NCI-H2227 (cell line): ENCODE measurements around the gene LHFPL2.
"Not testable (repeated sequence)": the region's sequence is repeated elsewhere in the genome, so short reads cannot be mapped to it uniquely, and the experiment has no call there.

Source experiments
- DNase-seq: peaks from one replicate; lab custom pipeline; 2025; ENCODE audit not compliant: unreplicated experiment; lab: John Stamatoyannopoulos, UW

Gene LHFPL2

DNA sequence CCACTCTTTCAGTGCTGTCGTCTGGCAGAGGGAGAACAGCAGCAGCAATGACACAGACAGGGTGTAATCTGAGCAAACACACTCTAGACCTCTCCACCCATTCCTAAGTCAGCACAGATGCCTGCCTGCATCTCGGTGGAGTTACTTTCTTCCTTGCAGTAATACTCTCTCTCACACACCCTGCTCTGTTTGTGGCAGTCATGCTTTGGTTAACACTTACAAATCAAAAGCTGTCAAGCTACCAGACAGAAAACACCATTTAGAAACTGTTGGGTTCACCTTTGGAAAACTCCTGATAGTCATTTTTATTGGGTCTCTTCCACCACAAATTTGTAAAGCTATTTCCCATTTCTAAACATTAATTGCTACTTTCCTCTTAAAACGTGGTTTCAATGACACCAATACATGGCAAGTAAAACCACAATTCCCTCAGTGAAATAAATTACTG is 27.3 kb downstream of the LHFPL2 start:
- no peak for DNase-seq

- not testable (repeated sequence) for DNase-seq
Measured at GRCh38 chr5:78620119-78620518, 28.5 kb downstream of the LHFPL2 start.

DNA sequence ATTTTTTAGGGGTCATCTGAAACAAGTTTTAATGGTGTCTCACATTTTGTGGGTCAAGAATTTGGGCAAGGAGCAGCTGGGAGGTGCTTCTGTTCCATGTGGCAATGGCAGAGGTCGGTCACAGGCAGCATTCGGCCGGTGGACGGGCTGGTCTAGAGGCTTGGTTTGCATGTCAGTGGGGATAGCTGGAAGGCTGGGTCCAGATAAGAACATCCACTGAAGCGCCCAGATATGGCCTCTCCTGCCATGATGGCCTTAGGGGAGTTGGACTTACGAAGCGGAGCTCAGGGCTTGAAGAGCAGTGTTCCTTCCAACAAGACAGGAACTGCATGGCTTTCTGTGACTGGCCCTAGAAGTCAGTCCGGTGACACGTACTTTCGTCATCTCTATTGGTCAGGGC is 30.3 kb downstream of the LHFPL2 start:
- DNase-seq = no peak

- DNase-seq = no peak
Measured at GRCh38 chr5:78615697-78616096, 32.9 kb downstream of the LHFPL2 start.

DNA sequence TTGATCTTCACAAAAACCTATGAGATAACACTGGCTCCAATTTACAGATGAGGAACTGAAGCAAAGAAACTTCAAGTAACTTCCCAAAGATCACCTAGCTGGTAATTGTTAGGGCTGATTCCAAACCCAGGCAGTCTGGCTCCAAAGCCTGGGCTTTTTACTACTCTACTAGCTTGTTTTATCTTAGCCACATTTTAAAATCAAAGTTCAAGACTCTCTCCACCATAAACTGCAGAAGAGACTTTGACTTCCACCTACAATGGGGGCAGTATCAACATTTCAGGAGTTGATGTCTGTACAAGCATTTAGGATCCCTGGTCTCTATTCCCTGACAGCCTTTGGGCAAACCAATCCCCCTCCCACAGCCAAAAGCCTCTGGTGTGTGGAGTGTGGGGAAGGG is 33.8 kb downstream of the LHFPL2 start:
- no peak for DNase-seq

DNA sequence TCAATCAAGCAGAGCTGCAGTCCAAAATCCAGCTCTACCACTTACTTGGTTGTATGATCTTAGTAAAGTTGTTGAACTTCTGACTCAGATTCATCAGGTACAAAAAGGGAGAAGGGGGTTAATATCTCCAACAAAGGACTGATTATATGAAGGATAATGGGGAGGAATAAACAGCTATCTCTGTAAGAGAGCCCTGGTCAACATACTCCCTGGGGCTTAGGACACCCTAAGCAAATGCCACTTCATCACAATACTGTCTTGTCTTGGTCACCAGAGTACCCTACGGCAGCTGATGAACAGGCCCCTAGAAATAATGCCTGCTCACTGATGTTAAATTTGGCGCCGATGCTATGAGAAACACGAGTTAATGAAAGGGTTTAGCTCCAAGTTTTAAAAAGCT is 34.8 kb downstream of the LHFPL2 start:
- DNase-seq = no peak

GRCh38 chr5:78613151-78613533 is 35.4 kb downstream of the LHFPL2 start:
- DNase-seq = no peak

GRCh38 chr5:78612227-78613150 is 36.1 kb downstream of the LHFPL2 start:
- DNase-seq = no peak

DNA sequence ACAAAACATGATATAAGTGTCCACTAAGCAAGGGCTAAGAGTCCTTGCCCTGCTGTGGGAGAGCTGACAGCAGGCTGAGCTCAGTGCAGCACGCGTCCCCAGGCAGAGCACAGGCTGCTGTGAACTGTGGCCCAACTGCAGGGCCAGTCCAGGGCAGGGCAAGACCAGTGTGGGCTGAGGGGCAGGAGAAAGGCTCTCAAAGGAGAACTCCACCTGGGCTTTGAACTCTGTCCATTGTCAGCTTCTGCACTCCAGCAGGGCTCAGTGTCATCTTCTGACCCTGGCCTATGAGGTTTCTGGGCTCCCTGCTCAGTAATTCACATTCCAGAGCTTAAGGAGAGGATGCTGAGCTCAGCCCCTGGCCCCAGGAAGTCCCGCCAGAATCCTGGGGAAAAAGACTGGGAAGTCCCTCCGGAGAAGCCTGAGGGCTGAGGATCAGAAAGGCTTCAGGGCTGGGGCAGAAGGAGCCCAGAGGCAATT is 37.4 kb downstream of the LHFPL2 start:
- DNase-seq = no peak

DNA sequence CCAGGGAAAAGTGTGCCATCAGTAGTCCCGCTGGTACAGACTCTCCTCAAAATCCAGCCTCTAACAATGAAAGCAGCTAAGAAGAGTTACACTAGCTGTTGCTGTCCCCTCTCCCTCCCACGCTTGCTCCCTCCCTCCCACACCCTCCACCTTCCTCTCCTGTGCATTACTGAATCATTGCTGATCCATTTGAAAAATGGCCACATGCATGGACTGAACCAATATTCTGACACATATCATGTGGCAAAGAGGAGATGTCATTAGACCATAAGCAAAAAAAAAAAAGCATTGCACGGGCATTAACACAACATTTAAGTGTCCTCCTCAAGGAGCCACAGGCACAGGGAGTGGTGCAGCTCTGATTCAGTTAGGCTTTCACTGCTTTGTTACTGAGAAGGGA is 37.9 kb downstream of the LHFPL2 start:
- DNase-seq = no peak

DNA sequence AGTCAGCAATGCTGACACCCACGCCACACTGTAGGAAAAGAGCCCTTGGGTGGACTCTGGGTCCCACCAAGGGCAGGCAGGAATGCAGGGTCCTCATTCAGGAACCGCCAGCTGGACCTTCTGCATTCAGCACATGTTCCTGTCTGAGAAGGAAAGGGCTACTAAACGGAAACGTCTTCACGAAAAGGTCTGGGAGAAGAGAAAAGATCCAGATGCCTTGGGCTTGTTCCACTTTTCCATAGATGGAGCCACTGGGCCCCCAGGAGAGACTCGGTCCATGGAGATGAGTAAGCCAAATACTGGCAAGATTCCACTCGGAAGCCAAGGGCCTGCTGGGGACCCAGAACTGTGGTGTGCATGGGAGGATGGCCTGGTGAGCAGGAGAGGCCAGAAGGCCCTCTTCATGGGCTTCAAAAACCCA is 38.4 kb downstream of the LHFPL2 start:
- no peak for DNase-seq

DNA sequence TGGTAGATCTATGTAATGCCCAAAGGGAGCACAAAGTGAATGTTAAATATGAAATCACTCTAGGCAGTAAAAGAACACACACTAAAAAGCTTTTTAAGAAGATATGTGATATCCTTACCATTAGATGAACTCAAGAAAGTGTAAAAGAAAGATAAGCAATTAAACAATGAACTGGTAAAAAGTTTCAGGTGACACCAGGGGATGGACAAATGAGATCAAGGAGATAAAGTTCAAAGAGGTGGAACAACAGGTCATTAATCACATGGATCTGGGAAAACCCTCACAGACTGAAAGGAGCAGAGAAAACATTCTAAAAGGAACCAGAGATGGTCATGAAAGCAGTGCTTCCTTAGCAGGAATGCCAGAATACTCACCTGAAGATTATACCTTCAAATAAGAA is 40.7 kb downstream of the LHFPL2 start:
- DNase-seq = no peak

- DNase-seq = no peak
Measured at GRCh38 chr5:78606241-78606640, 42.3 kb downstream of the LHFPL2 start.

- DNase-seq = no peak
Measured at GRCh38 chr5:78605611-78606010, 43.0 kb downstream of the LHFPL2 start.

- no peak for DNase-seq
Measured at GRCh38 chr5:78604689-78605285, 43.8 kb downstream of the LHFPL2 start.

DNA sequence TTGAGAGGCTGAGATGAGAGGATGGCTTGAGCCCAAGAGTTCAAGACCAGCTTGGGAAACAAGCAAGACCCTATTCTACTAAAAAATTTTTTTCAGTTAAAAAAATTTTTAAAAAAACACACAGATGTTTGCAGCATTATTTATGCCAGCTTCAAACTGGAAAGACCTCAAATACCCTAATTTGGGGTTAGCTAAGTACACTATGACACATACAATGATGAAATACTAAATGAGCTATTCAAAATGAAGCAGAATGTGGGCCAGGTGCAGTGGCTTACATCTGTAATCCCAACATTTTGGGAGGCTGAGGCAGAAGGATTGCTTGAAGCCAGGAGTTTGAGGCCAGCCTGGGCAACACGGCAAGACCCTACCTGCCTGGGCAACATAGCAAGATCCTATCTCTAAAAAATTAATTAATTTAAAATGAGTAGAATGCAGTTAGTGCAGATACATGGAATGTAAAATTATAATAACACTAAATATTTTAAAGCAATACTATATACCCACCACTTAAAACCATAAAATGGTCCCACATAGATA is 44.9 kb downstream of the LHFPL2 start:
- DNase-seq = no peak

DNA sequence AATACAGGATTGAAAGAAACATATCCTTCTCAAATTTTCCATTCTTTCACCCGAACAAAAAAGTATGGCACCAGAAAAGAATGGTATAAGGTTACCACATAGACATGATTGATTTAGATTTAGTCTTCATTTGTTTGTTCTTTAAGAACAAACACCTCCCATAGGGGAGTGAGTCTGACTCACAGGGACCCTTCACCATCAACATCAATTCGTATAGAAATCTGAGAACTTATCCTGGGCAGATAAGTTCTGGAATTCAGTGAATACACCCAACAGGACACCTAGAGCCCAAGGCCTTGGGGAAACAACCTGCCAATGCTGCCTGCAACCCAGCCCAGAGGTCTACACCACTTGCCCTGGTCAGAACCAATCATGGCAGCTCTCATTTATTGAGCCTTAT is 46.2 kb downstream of the LHFPL2 start:
- no peak for DNase-seq

DNA sequence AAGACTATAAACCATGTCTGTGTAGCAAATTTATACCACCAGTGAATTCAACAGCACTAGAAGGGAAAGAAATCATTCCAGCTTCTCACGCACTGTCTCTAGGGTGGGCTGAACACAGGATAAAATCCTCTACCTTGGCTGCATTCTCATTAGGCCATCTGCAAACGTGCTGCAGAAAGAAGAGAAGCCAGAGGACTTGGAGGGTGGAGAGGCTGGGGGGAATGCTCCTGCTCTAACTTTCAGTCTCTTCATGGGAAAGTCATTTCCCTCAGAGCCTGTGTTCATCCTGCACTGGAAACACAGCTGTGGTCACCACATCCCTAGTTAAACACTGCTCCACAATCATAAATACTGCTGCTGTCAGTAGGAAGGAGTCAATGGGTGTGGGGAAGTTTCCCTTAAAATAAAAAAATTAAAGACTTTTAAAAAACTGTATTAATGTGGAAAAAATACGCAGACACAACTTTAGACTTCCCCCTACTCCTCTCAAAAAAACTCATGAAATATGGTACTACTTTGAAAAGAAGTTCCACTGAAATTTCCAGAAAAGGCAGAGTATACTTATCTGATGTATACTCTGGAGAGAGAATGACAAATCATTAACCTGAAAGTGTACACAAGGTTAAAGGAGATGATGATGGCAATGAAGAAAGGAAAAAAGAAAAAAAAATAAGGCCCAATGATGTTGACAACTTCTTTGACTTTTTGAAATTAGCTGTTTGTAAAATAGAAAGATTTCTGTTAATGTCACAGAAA is 46.8 kb downstream of the LHFPL2 start:
- no peak for DNase-seq

DNA sequence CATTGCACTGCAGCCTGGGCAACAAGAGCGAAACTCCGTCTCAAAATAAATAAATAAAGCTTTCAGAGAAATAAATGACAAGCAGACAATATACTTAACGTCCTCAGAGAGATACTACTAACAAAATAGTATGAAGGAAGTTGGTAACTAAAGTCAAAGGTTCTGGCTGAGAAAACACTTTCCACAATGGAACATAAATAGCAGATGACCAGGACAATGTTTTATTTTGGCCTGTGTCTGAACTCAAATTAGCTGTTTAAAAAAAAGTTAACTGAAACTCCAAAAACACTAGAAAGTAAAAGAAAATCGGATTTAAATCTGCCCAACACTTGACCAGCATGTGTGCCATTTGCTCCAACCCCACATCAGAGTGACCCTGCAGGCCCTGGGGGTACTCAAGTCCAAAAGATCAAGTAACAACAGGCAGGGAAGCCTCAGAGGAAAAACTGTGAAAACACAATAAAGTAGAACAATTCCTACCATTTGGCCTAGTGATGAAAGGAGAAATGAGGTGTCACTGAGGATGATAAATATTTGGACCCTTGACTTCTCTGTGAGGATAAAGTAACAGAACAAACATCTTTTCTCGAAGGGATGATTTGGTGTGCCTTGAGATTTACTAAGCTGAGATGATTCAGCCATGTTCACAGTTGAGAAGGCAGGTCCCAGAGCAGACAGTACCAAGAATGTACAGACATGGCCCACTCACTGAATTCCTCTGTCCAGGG is 47.7 kb downstream of the LHFPL2 start:
- DNase-seq = no peak

DNA sequence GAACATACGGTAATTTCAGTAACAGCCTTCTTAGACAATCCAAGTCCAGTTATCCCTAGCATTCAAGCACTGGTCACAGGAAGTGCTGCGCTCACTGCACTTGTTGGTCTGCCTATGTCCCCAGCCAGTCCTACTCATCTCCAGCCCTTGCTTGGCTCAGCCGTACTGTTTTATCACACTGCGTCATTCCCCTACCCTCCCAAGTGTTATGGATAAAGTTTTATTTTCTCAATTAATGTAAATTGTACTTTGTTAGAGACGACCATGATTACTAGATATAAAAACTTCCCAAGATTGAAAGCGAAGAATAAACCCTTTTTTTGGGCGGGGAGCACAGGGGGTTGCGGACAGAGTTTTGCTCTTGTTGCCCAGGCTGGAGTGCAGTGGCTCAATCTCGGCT is 49.6 kb downstream of the LHFPL2 start:
- no peak for DNase-seq

DNA sequence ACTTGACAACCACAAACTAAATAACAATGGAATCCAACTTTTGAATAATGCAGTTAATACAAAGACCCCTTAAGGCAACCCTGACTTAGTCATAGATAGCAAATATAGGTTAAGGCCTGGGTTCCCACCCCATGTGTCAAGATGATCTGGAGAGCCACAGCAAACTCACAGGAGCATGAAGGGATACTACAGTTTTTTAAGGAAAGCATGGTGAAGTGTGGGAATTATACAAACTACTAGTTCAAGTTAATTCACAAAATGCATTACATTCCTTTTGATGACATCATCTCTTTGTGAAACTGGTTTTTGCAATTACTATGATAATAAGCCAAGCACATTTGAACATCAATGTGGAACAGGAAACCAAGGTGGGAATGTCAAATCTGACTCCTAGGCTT is 50.6 kb downstream of the LHFPL2 start:
- no peak for DNase-seq
